B cell (primary cell): ENCODE measurements around the gene PHC2. TPM values are rescaled to one million over a fixed set of nuclear protein-coding genes. Genes with fewer than 3 reads are reported as not detected.

Source experiments
- ATAC-seq: fragments of 200-7000 bp; cut with Tn5 transposase; one replicate; pipeline ENCODE4 v1.10.0; 2021; ENCODE audit warnings: low read depth, mild to moderate bottlenecking, moderate number of reproducible peaks, moderate library complexity
- CTCF ChIA-PET: fragments of 350-600 bp; sonication (Branson Sonifier 250); formaldehyde crosslinking; loops from one replicate; lab custom pipeline; 2021; ENCODE audit warnings: antibody characterized with exemption, inconsistent platforms; lab: Charles Lee
- POLR2A ChIA-PET: fragments of 350-600 bp; sonication (Branson Sonifier 250); formaldehyde crosslinking; loops from one replicate; lab custom pipeline; 2021; ENCODE audit warnings: antibody characterized with exemption; lab: Charles Lee
- DNase-seq: peaks from one replicate; pipeline ENCODE4 v3.0.0; 2013
- H2AFZ ChIP-seq: 2 replicates; pipeline ENCODE4 v1.6.1; 2012; ENCODE audit warnings: mild to moderate bottlenecking, low read depth, low read length; ENCODE audit not compliant: insufficient read depth, poor library complexity, severe bottlenecking
- H3K27ac ChIP-seq, 2 donors: 1 replicate in 1 of 2; 2 replicates in 1 of 2; pipeline ENCODE4 v1.5.1; 2012 to 2013; ENCODE audit warnings: low read length in 2 of 2, mild to moderate bottlenecking in 2 of 2, moderate library complexity in 1 of 2
- H3K27me3 ChIP-seq, 4 experiments: fragments of 200-600 bp in 1 of 4; sonication (generic) in 1 of 4; replicated peaks in 1 of 4; 1 replicate in 2 of 4; 2 replicates in 2 of 4; pipeline versions ENCODE4 v1.6.1 to v1.7.0; 2013 to 2016; ENCODE audit warnings: low read length in 3 of 4, mild to moderate bottlenecking in 2 of 4, mixed read lengths in 1 of 4, moderate library complexity in 1 of 4; ENCODE audit not compliant: insufficient read depth in 4 of 4, control insufficient read depth in 3 of 4; ENCODE audit errors: control extremely low read depth in 1 of 4
- H3K36me3 ChIP-seq, 2 experiments: replicated peaks in 1 of 2; 1 replicate in 1 of 2; 2 replicates in 1 of 2; pipeline versions ENCODE4 v1.6.1 to v1.7.1; 2013; ENCODE audit warnings: low read length in 1 of 2; ENCODE audit not compliant: insufficient read depth in 2 of 2, control insufficient read depth in 1 of 2; ENCODE audit errors: control extremely low read depth in 1 of 2, extremely low read depth in 1 of 2
- H3K4me1 ChIP-seq, 2 donors: fragments of 200-600 bp in 1 of 2; sonication (generic) in 1 of 2; 1 replicate in 1 of 2; 2 replicates in 1 of 2; pipeline versions ENCODE4 v1.5.1 to v1.6.1; 2013 to 2017; ENCODE audit warnings: low read length in 2 of 2; ENCODE audit not compliant: control insufficient read depth in 2 of 2, insufficient read depth in 2 of 2
- H3K4me2 ChIP-seq: replicated peaks from 2 replicates; pipeline ENCODE3; 2012; ENCODE audit warnings: mild to moderate bottlenecking, low read depth, low read length; ENCODE audit not compliant: poor library complexity, severe bottlenecking
- H3K4me3 ChIP-seq, 5 experiments: fragments of 200-600 bp in 1 of 5; sonication (generic) in 1 of 5; 1 replicate in 3 of 5; 2 replicates in 2 of 5; pipeline versions ENCODE4 v1.5.1 to v1.7.0; 2011 to 2016; ENCODE audit warnings: low read length in 4 of 5, mild to moderate bottlenecking in 4 of 5, low read depth in 2 of 5, control low read depth in 1 of 5, moderate library complexity in 1 of 5; ENCODE audit not compliant: insufficient read depth in 1 of 5; ENCODE audit errors: control extremely low read depth in 1 of 5, extremely low read depth in 1 of 5
- H3K79me2 ChIP-seq: fragments of 200-600 bp; sonication (generic); one replicate; pipeline ENCODE4 v1.6.0; 2016; ENCODE audit warnings: low read length; ENCODE audit not compliant: control insufficient read depth, insufficient read depth
- H3K9ac ChIP-seq: fragments of 200-600 bp; sonication (generic); 2 replicates; pipeline ENCODE4 v1.6.1; 2017; ENCODE audit warnings: mild to moderate bottlenecking, low read length, moderate library complexity
- H3K9me3 ChIP-seq, 3 donors: one replicate each; pipeline versions ENCODE4 v1.6.1 to v1.7.1; 2013; ENCODE audit warnings: low read length in 2 of 3; ENCODE audit not compliant: control insufficient read depth in 2 of 3, insufficient read depth in 1 of 3; ENCODE audit errors: control extremely low read depth in 1 of 3
- H4K20me1 ChIP-seq: 2 replicates; pipeline ENCODE4 v1.6.0; 2012; ENCODE audit warnings: mild to moderate bottlenecking, low read length; ENCODE audit not compliant: insufficient read depth, control insufficient read depth, poor library complexity, severe bottlenecking
- H3K27ac Mint-ChIP-seq: one replicate; pipeline ENCODE4 v1.8.0; 2021; ENCODE audit warnings: mixed read lengths
- H3K27me3 Mint-ChIP-seq: one replicate; pipeline ENCODE4 v1.8.0; 2021; ENCODE audit warnings: mixed read lengths
- H3K4me1 Mint-ChIP-seq: one replicate; pipeline ENCODE4 v1.8.0; 2021; ENCODE audit warnings: mixed read lengths
- H3K4me3 Mint-ChIP-seq: one replicate; pipeline ENCODE4 v1.8.0; 2021; ENCODE audit warnings: mixed read lengths
- H3K9me3 Mint-ChIP-seq: one replicate; pipeline ENCODE4 v1.8.0; 2022; ENCODE audit warnings: mixed read lengths; ENCODE audit not compliant: insufficient read depth
- EZH2 ChIP-seq: IDR thresholded peaks from 2 replicates; pipeline ENCODE4 v1.6.1; 2012; ENCODE audit warnings: borderline replicate concordance, low read depth, mild to moderate bottlenecking, moderate library complexity, low read length; ENCODE audit not compliant: insufficient read depth, poor library complexity, severe bottlenecking
- WGBS: methylation state at CpG from one replicate; pipeline ENCODE4 v1.1.5; 2013; ENCODE audit warnings: missing lambda C conversion rate; ENCODE audit not compliant: insufficient coverage; 5-methylcytosine and 5-hydroxymethylcytosine counted together
- intact Hi-C: fragments of 100-400 bp; cut with micrococcal nuclease; formaldehyde crosslinking; loops from one replicate; pipeline ENCODE4 v1.10.0; 2022
- polyA plus RNA-seq: library from polyadenylated mRNA; depleted of rRNA; stranded (reverse); fragments of >200 nt; gene quantifications from 2 replicates; pipeline ENCODE4 v1.2.3, GENCODE V29; 2012
- total RNA-seq, 2 donors: library from RNA; stranded (reverse); fragments of 120-200 nt in 1 of 2; gene quantifications; 1 replicate in 1 of 2; 2 replicates in 1 of 2; pipeline versions ENCODE4 v1.2.3 to v1.2.4, GENCODE V29; 2013 to 2022
- TF ChIP-seq, protein P1 (sequence below): fragments of 200-600 bp; IDR thresholded peaks from one replicate; pipeline ENCODE4 v1.8.0; 2022; ENCODE audit warnings: antibody characterized with exemption, mild to moderate bottlenecking

The PHC2 gene
- total and polyA plus RNA-seq, 2 donors (not counting 1 experiment from before 2014, with no cell fraction given), result 23.1 to 23.4 TPM

DNA sequence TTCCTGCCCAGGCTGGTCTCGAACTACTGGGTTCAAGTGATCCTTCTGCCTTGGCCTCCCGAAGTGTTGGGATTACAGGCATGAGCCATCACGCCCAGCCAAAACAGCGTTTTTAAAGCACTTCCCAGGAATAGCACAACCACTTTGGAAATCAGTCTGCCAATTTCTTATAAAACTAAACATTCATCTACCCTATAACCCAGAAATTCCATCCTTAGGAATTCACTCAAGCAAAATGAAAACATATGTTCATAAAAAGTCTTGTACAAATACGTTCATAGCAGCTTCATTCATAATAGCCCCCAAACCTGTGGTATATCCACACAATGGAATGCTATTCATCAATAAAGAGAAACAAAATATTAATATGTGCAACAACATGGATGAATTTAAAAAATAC, 36.1 kb downstream of the PHC2 start:
- Histone ChIP-seq H3K4me3 (no peak overlapping the region), H3K4me2 (no peak overlapping the region), H3K4me1 (no peaks in the 10 kb centered on the region), H3K27me3 (peaks cover 0 to 5% (median 0%) of the 10 kb centered on the region in 4 experiments), H3K27ac (no peak overlapping the region), H2AFZ (no peak overlapping the region), H3K79me2 (no peaks in the 10 kb centered on the region), H3K9ac (no peak overlapping the region), H3K9me3 (no peaks in the 10 kb centered on the region), H4K20me1 (no peaks in the 10 kb centered on the region), H3K36me3 (no peaks in the 10 kb centered on the region)
- TF ChIP-seq, protein P1, sequence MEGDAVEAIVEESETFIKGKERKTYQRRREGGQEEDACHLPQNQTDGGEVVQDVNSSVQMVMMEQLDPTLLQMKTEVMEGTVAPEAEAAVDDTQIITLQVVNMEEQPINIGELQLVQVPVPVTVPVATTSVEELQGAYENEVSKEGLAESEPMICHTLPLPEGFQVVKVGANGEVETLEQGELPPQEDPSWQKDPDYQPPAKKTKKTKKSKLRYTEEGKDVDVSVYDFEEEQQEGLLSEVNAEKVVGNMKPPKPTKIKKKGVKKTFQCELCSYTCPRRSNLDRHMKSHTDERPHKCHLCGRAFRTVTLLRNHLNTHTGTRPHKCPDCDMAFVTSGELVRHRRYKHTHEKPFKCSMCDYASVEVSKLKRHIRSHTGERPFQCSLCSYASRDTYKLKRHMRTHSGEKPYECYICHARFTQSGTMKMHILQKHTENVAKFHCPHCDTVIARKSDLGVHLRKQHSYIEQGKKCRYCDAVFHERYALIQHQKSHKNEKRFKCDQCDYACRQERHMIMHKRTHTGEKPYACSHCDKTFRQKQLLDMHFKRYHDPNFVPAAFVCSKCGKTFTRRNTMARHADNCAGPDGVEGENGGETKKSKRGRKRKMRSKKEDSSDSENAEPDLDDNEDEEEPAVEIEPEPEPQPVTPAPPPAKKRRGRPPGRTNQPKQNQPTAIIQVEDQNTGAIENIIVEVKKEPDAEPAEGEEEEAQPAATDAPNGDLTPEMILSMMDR, result no peak
- TF ChIP-seq EZH2, result no peak
- DNase-seq (no peak), ATAC-seq (no peak)
- ChIA-PET CTCF (no interaction called here), POLR2A (no interaction called here)
- H3K4me1 Mint-ChIP-seq, result no peaks in the 10 kb centered on the region
- peaks cover 43% of the 10 kb centered on the region for H3K27me3 Mint-ChIP-seq
- 89% methylated on average over 4 of the region's 5 CpGs for WGBS
- intact Hi-C loops, result no loop called here
- H3K4me3 Mint-ChIP-seq, result no peak overlapping the region
- H3K9me3 Mint-ChIP-seq, result no peaks in the 10 kb centered on the region
- H3K27ac Mint-ChIP-seq, result no peak overlapping the region

GRCh38 chr1:33393991-33394390, 36.9 kb downstream of the PHC2 start:
- no peak overlapping the region for H2AFZ ChIP-seq
- H3K4me3 ChIP-seq, result no peak overlapping the region
- H3K9me3 Mint-ChIP-seq, result no peaks in the 10 kb centered on the region
- no peak overlapping the region for H3K27ac ChIP-seq
- ChIA-PET POLR2A (no interaction called here), CTCF (no interaction called here)
- no peaks in the 10 kb centered on the region for H4K20me1 ChIP-seq
- no peaks in the 10 kb centered on the region for H3K79me2 ChIP-seq
- H3K4me1 ChIP-seq, result no peaks in the 10 kb centered on the region
- TF ChIP-seq, protein P1, result no peak
- TF ChIP-seq EZH2, result no peak
- peaks cover 0 to 5% (median 0%) of the 10 kb centered on the region in 4 experiments for H3K27me3 ChIP-seq
- DNase-seq (no peak), ATAC-seq (no peak)
- H3K9me3 ChIP-seq, result no peaks in the 10 kb centered on the region
- H3K4me2 ChIP-seq, result no peak overlapping the region
- H3K27me3 Mint-ChIP-seq, result peaks cover 36% of the 10 kb centered on the region
- intact Hi-C loops, result no loop called here
- no peak overlapping the region for H3K4me3 Mint-ChIP-seq
- H3K27ac Mint-ChIP-seq, result no peak overlapping the region
- no peak overlapping the region for H3K9ac ChIP-seq
- H3K4me1 Mint-ChIP-seq, result no peaks in the 10 kb centered on the region
- H3K36me3 ChIP-seq, result no peaks in the 10 kb centered on the region
